Measurements from ENCODE around the gene AJM1. TPM values are rescaled to one million over a fixed set of nuclear protein-coding genes. Genes with fewer than 3 reads are reported as not detected.

Gene AJM1
- total RNA-seq, 1 experiment from 2014 or later: 7.1 TPM

GRCh38 chr9:136885950-136886578, 43.8 kb downstream of the AJM1 start, which contains the start of gene TRAF2 (continued):
- no peak for TF ChIP-seq CTCF (IDR thresholded peaks at IDR 0.05 in 2 of 3, conservative IDR thresholded peaks at IDR 0.05 in 1 of 3; ENCODE audit: borderline replicate concordance in 1 of 3, insufficient read depth in 1 of 3, low read depth in 2 of 3, low read length in 2 of 3)
- TF ChIP-seq ZNF274 (IDR thresholded peaks at IDR 0.05; ENCODE audit: low read depth, low read length): no peak
- TF ChIP-seq FOSL1 (IDR thresholded peaks at IDR 0.05; ENCODE audit: low read depth): no peak
- TF ChIP-seq SIN3A (IDR thresholded peaks at IDR 0.05; ENCODE audit: low read depth): no peak

GRCh38 chr9:136886610-136887597, 44.6 kb downstream of the AJM1 start:
- H3K4me2 ChIP-seq (ENCODE audit: low read length): peak overlapping the region; percentile 95
- BruUV-seq (replicated peaks): no TSS peak
- no peaks in the 10 kb centered on the region for H3K27me3 ChIP-seq (ENCODE audit: insufficient read depth, low read length)
- TF ChIP-seq CTCF (IDR thresholded peaks at IDR 0.05 in 2 of 3, conservative IDR thresholded peaks at IDR 0.05 in 1 of 3; ENCODE audit: borderline replicate concordance in 1 of 3, insufficient read depth in 1 of 3, low read depth in 2 of 3, low read length in 2 of 3) (no peak), FOSL1 (IDR thresholded peaks at IDR 0.05; ENCODE audit: low read depth) (no peak), ZFX (IDR thresholded peaks at IDR 0.05) (peak; percentile 47; the same call in 1 of the 2 replicates), SIN3A (IDR thresholded peaks at IDR 0.05; ENCODE audit: low read depth) (no peak), RAD21 (IDR thresholded peaks at IDR 0.05; ENCODE audit: low read depth) (no peak), ZBTB33 (IDR thresholded peaks at IDR 0.05; ENCODE audit: extremely low read depth, insufficient replicate concordance, low read length) (no peak), JUND (IDR thresholded peaks at IDR 0.05) (no peak), CBX3 (IDR thresholded peaks at IDR 0.05; ENCODE audit: low read depth) (no peak), EGR1 (IDR thresholded peaks at IDR 0.05; ENCODE audit: low read depth) (no peak)
- peaks cover 20 to 33% of the 10 kb centered on the region in 2 experiments for H3K4me1 ChIP-seq (ENCODE audit: control insufficient read depth in 1 of 2, insufficient read depth in 2 of 2, low read length in 2 of 2)
- intact Hi-C loops (cut with micrococcal nuclease): no loop called here
- H3K36me3 ChIP-seq (ENCODE audit: control insufficient read depth in 1 of 2, insufficient read depth in 2 of 2, low read length in 2 of 2): peaks cover 0 to 8% of the 10 kb centered on the region in 2 experiments; a peak in 1 of 4 replicates
- H3K9ac ChIP-seq (ENCODE audit: low read length): peak overlapping the region; percentile 93
- ChIA-PET RAD21 (ENCODE audit: low non-redundant PET in 1 of 2, low total read pairs in 2 of 2, uncharacterized antibody in 2 of 2, unreplicated experiment in 2 of 2) (no interaction called here), POLR2A (interaction anchor here (0.6 to 1.0 kb wide), 2 partner anchors 21 to 69 kb away, joined by 3 read pairs; partner anchors contain the start of gene EDF1), CTCF (interaction anchor here (1.0 to 1.6 kb wide), 4 partner anchors 14 to 61 kb away, joined by 3 to 7 read pairs (median 4); partner anchors contain the start of gene AJM1)
- H3K9me3 ChIP-seq (ENCODE audit: control insufficient read depth in 1 of 2, insufficient read depth in 1 of 2, low read depth in 1 of 2, low read length in 2 of 2): no peaks in the 10 kb centered on the region
- peak overlapping the region; percentile 79 to 91 for H3K4me3 ChIP-seq (replicated peaks in 1 of 2; ENCODE audit: low read depth in 1 of 2, low read length in 2 of 2)
- peaks cover 52% of the 10 kb centered on the region for H3K79me2 ChIP-seq (ENCODE audit: insufficient read depth, low read length)
- peak overlapping the region; percentile 88 for H3K27ac ChIP-seq (ENCODE audit: low read depth, low read length)
- DNase-seq (ENCODE audit: low read depth, low spot score) (no peak), ATAC-seq (peak; percentile 14)
- no peaks in the 10 kb centered on the region for H4K20me1 ChIP-seq (ENCODE audit: insufficient read depth)
- no peaks in the 10 kb centered on the region for H3K9me2 ChIP-seq (ENCODE audit: insufficient read depth)
- H2AFZ ChIP-seq (ENCODE audit: low read depth, low read length, poor library complexity, severe bottlenecking): no peak overlapping the region
